Measurements from ENCODE around the gene RNPEPL1.

- TF ChIP-seq CTCF (IDR thresholded peaks at IDR 0.05) (no peak), ESRRA (IDR thresholded peaks at IDR 0.05; ENCODE audit: borderline replicate concordance, low read length) (no peak), EP300 (IDR thresholded peaks at IDR 0.05) (no peak), JUN (IDR thresholded peaks at IDR 0.05) (no peak), POLR2A (IDR thresholded peaks at IDR 0.05; ENCODE audit: low read length) (no peak), ZSCAN20 (CRISPR knock-in tag; IDR thresholded peaks at IDR 0.05) (no peak), KDM1A (IDR thresholded peaks at IDR 0.05; ENCODE audit: low read depth) (no peak), POLR2AphosphoS2 (conservative IDR thresholded peaks at IDR 0.05; ENCODE audit: low read length) (no peak), KDM5A (IDR thresholded peaks at IDR 0.05) (no peak), SREBF2 (IDR thresholded peaks at IDR 0.05) (no peak), RAD21 (conservative IDR thresholded peaks at IDR 0.05 in 1 of 2, IDR thresholded peaks at IDR 0.05 in 1 of 2) (no peak), CEBPB (IDR thresholded peaks at IDR 0.05) (no peak), BHLHE40 (IDR thresholded peaks at IDR 0.05; ENCODE audit: low read depth, low read length) (no peak)
Observed at GRCh38 chr2:240569523-240569997, 1.3 kb downstream of the RNPEPL1 start.

All from A549 (cell line).